DOHH2 (cell line): Measurements from ENCODE around the gene TAF1.

Experiments
- EZH2phosphoT487 ChIP-seq: fragments of 200-600 bp; sonication (generic); IDR thresholded peaks from 2 replicates; pipeline ENCODE4 v1.6.1; 2017; ENCODE audit warnings: borderline replicate concordance, mild to moderate bottlenecking, antibody characterized with exemption, low read length, moderate library complexity, mixed read lengths
- TF ChIP-seq, protein P1 (sequence below): fragments of 200-600 bp; sonication (generic); IDR thresholded peaks from one replicate; pipeline ENCODE4 v1.5.1; 2014; ENCODE audit warnings: antibody characterized with exemption, mild to moderate bottlenecking, low read depth, low read length; ENCODE audit not compliant: poor library complexity, severe bottlenecking

GRCh38 chrX:71326394-71326793, 39.8 kb upstream of the TAF1 start:
- TF ChIP-seq, protein P1, sequence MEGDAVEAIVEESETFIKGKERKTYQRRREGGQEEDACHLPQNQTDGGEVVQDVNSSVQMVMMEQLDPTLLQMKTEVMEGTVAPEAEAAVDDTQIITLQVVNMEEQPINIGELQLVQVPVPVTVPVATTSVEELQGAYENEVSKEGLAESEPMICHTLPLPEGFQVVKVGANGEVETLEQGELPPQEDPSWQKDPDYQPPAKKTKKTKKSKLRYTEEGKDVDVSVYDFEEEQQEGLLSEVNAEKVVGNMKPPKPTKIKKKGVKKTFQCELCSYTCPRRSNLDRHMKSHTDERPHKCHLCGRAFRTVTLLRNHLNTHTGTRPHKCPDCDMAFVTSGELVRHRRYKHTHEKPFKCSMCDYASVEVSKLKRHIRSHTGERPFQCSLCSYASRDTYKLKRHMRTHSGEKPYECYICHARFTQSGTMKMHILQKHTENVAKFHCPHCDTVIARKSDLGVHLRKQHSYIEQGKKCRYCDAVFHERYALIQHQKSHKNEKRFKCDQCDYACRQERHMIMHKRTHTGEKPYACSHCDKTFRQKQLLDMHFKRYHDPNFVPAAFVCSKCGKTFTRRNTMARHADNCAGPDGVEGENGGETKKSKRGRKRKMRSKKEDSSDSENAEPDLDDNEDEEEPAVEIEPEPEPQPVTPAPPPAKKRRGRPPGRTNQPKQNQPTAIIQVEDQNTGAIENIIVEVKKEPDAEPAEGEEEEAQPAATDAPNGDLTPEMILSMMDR = no peak
- no peak for TF ChIP-seq EZH2phosphoT487
